Nephron progenitor cell (in vitro differentiated cells): Measurements from ENCODE around the gene TBATA.

ENCODE experiments used
- DNase-seq: peaks from one replicate; pipeline ENCODE4 v3.0.0; 2021
- H3K27ac Mint-ChIP-seq: 2 replicates; pipeline ENCODE4 v1.8.0; 2021; ENCODE audit warnings: mild to moderate bottlenecking, moderate library complexity, mixed read lengths
- H3K27me3 Mint-ChIP-seq: 2 replicates; pipeline ENCODE4 v1.8.0; 2021; ENCODE audit warnings: mild to moderate bottlenecking, low read depth, mixed read lengths; ENCODE audit not compliant: poor library complexity
- H3K36me3 Mint-ChIP-seq: 2 replicates; pipeline ENCODE4 v1.8.0; 2021; ENCODE audit warnings: low read depth, mixed read lengths
- H3K4me1 Mint-ChIP-seq: 2 replicates; pipeline ENCODE4 v1.8.0; 2021; ENCODE audit warnings: mixed read lengths
- H3K4me3 Mint-ChIP-seq: 2 replicates; pipeline ENCODE4 v1.8.0; 2021; ENCODE audit warnings: mild to moderate bottlenecking, moderate library complexity, mixed read lengths
- H3K9me3 Mint-ChIP-seq: 2 replicates; pipeline ENCODE4 v1.8.0; 2021; ENCODE audit warnings: mild to moderate bottlenecking, moderate library complexity, mixed read lengths
- TF ChIP-seq, protein P1 (sequence below): fragments of 200-600 bp; sonication (generic); IDR thresholded peaks from 2 replicates; pipeline ENCODE4 v1.5.0; 2021; ENCODE audit warnings: antibody characterized with exemption

The TBATA gene

GRCh38 chr10:70763567-70763966 is 21.6 kb downstream of the TBATA start:
- TF ChIP-seq, protein P1, sequence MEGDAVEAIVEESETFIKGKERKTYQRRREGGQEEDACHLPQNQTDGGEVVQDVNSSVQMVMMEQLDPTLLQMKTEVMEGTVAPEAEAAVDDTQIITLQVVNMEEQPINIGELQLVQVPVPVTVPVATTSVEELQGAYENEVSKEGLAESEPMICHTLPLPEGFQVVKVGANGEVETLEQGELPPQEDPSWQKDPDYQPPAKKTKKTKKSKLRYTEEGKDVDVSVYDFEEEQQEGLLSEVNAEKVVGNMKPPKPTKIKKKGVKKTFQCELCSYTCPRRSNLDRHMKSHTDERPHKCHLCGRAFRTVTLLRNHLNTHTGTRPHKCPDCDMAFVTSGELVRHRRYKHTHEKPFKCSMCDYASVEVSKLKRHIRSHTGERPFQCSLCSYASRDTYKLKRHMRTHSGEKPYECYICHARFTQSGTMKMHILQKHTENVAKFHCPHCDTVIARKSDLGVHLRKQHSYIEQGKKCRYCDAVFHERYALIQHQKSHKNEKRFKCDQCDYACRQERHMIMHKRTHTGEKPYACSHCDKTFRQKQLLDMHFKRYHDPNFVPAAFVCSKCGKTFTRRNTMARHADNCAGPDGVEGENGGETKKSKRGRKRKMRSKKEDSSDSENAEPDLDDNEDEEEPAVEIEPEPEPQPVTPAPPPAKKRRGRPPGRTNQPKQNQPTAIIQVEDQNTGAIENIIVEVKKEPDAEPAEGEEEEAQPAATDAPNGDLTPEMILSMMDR: no peak
- DNase-seq: no peak
- Mint-ChIP-seq H3K27me3 (peaks cover 11% of the 10 kb centered on the region), H3K27ac (no peak overlapping the region), H3K36me3 (peaks cover 12% of the 10 kb centered on the region), H3K4me1 (peaks cover 19% of the 10 kb centered on the region), H3K4me3 (no peak overlapping the region), H3K9me3 (peaks cover 24% of the 10 kb centered on the region)

DNA sequence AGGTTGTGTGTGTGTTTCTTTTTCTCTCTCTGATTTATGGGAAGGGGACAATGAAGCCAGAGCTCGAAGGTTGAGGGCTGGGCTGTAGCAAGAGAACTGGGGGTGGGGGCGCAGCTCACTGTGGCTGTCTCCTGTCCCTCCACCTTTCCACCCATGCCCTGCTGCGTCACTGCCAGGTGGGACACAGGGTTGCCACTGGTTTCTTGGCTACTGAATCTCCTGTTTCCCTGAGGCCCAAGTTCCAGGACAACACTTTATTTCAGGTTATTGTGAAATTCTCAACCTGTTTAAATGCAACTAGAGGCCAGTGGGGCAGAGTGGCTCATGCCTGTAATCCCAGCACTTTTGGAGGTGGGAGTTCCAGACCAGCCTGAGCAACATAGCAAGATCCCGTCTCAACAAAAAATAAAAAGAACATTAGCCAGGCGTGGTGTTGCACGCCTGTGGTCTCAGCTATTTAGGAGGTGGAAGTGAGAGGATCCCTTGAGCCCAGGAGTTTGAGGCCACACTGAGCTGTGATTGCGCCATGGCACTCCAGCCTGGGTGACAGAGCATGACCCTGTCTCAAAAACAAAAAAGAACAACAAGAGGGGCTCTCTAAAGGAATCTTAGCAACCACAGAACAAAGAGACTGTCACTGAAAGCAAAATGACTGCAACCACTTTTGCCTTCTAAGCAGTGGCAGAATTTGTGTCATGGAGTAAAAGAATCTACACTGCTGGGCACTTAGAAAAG is 22.6 kb downstream of the TBATA start:
- peaks cover 11% of the 10 kb centered on the region for H3K27me3 Mint-ChIP-seq
- no peak for DNase-seq
- TF ChIP-seq, protein P1: no peak
- H3K4me3 Mint-ChIP-seq: no peak overlapping the region
- no peak overlapping the region for H3K27ac Mint-ChIP-seq
- H3K9me3 Mint-ChIP-seq: peaks cover 24% of the 10 kb centered on the region
- H3K4me1 Mint-ChIP-seq: peaks cover 19% of the 10 kb centered on the region
- H3K36me3 Mint-ChIP-seq: peaks cover 12% of the 10 kb centered on the region

DNA sequence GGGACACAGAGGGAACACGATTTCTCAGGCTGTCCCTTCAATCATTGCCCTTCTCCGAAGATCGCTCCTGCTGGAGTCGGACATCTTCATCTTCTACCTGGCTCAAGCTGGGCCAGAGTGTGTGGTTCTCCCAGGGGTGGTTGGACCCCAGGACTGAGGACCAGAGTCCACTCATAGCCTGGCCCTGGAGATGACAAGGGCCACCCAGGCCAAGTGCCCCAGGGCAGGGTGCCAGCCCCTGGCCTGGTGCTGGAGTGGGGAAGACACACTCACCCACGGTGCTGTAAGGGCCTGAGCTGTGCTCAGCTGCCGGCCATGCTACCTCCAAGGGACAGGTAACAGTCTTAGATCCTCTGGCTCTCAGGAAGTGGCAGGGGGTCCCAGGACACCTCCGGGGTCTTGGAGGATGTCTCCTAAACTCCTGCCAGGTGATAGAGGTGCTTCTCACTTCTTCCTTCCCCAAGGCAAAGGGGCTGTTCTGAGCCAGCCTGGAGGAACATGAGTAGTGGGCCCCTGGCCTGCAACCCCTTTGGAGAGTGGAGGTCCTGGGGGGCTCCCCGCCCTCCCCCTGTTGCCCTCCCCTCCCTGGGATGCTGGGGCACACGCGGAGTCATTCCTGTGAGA is 23.3 kb downstream of the TBATA start:
- Mint-ChIP-seq H3K27me3 (peaks cover 15% of the 10 kb centered on the region), H3K9me3 (peaks cover 18% of the 10 kb centered on the region), H3K4me3 (no peak overlapping the region), H3K4me1 (peaks cover 19% of the 10 kb centered on the region), H3K36me3 (peaks cover 9% of the 10 kb centered on the region), H3K27ac (peak overlapping the region; percentile 36)
- TF ChIP-seq, protein P1: no peak
- no peak for DNase-seq

DNA sequence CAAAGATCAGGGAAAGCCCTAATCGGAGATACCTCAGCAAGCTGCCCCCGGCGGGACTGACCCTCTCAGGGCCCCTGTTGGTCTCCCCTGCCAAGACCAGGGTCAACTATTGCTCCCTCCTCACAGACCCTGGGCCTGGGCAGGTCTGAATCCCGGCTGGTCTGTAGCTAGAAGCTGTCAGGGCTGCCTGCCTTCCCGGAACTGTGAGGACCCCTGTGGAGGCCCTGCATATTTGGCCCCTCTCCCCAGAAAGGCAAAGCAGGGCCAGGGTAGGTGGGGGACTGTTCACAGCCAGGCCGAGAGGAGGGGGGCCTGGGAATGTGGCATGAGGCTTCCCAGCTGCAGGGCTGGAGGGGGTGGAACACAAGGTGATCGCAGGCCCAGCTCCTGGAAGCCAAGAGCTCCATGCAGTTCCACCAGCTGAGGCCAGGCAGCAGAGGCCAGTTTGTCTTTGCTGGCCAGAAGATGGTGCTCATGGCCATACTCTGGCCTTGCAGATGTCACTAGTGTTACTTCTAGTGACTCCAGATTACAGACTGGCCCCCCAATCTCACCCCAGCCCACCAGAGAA is 24.1 kb downstream of the TBATA start:
- H3K4me3 Mint-ChIP-seq: no peak overlapping the region
- TF ChIP-seq, protein P1: no peak
- peaks cover 17% of the 10 kb centered on the region for H3K27me3 Mint-ChIP-seq
- peaks cover 19% of the 10 kb centered on the region for H3K4me1 Mint-ChIP-seq
- H3K36me3 Mint-ChIP-seq: peaks cover 4% of the 10 kb centered on the region
- no peak for DNase-seq
- H3K27ac Mint-ChIP-seq: no peak overlapping the region
- peaks cover 12% of the 10 kb centered on the region for H3K9me3 Mint-ChIP-seq

DNA sequence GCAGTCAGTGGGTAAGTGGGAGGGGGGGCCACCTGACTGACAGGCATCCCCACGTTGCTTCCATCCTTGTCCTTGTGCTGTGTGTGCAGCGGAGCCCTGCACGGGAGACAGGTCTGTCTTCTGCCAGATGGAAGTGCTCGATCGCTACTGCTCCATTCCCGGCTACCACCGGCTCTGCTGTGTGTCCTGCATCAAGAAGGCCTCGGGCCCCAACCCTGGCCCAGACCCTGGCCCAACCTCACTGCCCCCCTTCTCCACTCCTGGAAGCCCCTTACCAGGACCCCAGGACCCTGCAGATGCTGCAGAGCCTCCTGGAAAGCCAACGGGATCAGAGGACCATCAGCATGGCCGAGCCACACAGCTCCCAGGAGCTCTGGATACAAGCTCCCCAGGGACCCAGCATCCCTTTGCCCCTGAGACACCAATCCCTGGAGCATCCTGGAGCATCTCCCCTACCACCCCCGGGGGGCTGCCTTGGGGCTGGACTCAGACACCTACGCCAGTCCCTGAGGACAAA is 24.8 kb downstream of the TBATA start:
- TF ChIP-seq, protein P1: no peak
- peaks cover 4% of the 10 kb centered on the region for H3K9me3 Mint-ChIP-seq

More for the DNA sequence above, 24.8 kb downstream of the TBATA start:
- no peak overlapping the region for H3K27ac Mint-ChIP-seq
- peaks cover 20% of the 10 kb centered on the region for H3K4me1 Mint-ChIP-seq
- H3K36me3 Mint-ChIP-seq: peaks cover under 1% of the 10 kb centered on the region
- DNase-seq: no peak
- no peak overlapping the region for H3K4me3 Mint-ChIP-seq
- peaks cover 11% of the 10 kb centered on the region for H3K27me3 Mint-ChIP-seq
